SKM-1 treated with dmso at 0.1 percent for 144 hours (cell line): ENCODE data around the gene DNAH1.
A peak's percentile ranks its signal among the peaks of the same experiment; 100 is the strongest.
"Not testable (repeated sequence)": the region's sequence is repeated elsewhere in the genome, so short reads cannot be mapped to it uniquely, and the experiment has no call there.

Source experiments
- DNase-seq: peaks from one replicate; lab custom pipeline; 2025; ENCODE audit not compliant: unreplicated experiment; lab: John Stamatoyannopoulos, UW

The DNAH1 gene

DNA sequence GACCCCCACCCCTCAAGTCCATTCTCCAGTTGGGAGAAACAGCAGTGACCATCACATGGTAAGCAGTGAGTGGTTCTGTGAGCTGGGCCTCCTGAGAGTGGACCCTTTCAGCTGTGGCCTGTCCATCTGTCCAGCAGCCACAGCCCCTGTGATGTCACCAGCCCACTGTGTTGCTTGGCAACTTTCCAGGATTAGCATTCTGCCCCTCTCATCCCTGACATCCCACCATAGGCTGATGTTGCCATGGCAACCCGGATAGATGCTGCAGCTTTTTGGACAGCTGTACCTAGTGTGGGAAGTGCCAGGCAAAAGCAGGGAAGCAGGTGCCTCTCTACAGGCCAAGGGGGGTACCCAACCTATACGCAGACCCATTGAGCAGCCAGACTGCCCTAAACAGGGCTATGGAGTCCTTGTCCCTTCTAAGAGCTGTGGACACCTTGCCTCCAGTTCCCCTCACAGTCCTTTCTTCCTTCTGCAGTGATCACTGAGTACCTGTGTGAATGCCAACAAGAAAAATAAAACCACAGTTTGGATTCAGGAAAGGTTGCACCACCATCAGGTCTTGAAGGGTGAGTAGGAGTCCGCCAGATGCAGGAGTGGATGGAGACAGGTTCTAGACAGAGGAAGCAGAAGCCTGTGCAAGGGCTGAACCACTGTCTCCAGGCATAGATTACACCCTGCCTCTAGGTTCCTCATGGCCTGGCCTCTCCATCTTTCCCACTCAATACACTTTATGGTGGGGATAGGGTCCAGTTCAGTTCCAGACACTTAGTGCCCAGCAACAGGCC, at the start of gene DNAH1:
Gene DNAH1, plus strand, starts transcription at position 343 of the 788 bp plus-strand sequence. CDS start 6,124 bp downstream, outside the sequence.
- no peak for DNase-seq

DNA sequence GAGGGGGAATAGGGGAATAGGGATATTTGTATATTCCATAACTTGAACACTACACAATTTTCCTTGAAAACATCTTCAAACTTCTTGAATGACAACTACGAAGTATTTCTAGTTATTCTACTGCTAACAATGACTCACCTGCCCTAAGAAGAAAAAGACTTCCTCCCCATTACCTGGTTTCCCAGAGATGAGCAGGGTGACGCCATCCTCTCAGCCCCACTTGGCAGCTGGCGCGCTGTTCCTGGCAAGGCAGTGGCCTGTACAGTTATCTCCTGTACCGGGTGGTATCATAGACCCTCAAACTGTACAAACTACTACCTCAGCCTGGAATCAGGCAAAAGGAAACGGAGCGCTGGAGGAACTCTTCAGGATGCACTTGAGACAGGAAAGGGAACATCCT, 48.1 kb upstream of the DNAH1 start:
- no peak for DNase-seq

DNA sequence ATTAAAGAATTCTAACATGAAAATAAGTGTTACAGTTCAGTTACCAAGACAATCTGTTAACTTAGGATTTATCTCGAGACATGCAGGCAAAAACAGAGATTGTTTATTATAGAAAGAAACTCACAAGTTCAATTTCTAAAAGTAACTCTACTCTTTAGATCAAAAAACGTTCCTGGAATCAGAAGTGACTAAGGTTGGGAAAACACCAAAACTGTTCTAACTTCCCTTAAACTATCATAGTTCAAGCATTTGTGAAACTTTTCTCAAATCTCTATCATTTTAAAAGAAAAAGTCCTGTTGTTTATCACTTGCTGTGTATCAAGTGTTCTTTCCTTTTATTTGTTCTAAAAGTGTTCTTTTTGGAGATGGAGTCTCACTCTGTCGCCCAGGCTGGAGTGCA, 46.3 kb upstream of the DNAH1 start:
- no peak for DNase-seq

DNA sequence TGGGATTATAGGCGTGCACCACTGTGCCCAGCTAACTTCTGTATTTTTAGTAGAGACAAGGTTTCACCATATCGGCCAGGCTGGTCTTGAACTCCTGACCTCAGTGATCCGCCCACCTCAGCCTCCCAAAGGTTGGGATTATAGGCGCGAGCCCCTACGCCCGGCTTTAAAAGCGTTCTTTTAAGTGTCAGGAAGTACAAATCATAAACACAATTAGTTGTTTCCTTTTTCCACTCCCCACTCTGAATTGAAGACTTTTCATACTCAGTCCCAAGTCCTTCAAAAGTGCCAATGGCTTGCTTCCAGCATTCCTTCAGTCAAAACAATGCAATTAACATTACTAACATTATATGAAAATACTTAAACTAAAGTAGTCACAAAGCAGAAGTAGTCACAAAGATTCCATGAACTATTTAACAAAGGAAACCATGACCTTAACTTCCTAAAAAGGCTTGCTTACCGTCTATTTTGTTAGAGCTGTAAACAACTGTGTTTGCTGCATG, 45.8 kb upstream of the DNAH1 start:
- no peak for DNase-seq

DNA sequence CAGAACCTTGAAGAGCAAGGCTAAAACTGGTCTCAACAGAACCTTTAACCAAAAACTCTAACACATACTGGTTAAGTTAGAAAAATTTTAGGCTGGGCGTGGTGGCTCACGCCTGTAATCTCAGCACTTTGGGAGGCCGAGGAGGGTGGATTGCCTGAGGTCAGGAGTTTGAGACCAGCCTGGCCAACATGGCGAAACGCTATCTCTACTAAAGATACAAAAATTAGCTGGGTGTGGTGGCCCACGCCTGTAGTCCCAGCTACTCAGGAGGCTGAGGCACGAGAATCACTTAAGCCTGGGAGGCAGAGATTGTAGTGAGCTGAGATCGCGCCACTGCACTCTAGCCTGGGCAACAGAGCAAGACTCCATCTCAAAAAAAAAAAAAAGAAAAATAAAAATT, 43.9 kb upstream of the DNAH1 start:
- DNase-seq: not testable (repeated sequence)

DNA sequence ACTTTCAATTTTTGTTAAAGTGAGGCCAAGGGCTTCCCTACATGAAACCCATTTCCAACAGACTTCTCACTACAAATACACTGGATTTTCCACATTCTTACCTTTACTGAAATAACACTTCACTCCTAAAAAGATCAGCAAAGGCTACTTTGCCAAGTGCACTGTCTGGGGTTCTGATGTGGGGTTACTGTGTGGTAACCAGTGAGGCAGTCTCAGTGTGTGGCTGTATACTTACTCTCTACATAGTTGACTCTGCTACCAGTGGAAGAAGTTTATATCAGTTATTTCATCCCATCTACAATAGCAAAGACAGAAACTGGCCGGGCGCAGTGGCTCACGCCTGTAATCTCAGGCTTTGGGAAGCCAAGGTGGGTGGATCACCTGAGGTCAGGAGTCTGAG, 43.3 kb upstream of the DNAH1 start:
- DNase-seq: no peak

DNA sequence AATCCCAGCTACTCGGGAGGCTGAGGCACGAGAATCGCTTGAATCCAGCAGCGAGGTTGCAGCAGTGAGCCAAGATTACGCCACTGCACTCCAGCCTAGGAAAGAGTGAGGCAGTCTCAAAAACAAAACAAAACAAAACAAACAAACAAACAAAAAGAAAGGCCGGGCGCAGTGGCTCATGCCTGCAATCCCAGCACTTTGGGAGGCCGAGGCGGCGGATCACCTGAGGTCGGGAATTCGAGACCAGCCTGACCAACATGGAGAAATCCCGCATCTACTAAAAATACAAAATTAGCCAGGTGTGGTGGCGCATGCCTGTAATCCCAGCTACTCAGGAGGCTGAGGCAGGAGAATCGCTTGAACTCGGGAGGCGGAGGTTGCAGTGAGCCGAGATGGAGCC, 41.3 kb upstream of the DNAH1 start:
- not testable (repeated sequence) for DNase-seq

DNA sequence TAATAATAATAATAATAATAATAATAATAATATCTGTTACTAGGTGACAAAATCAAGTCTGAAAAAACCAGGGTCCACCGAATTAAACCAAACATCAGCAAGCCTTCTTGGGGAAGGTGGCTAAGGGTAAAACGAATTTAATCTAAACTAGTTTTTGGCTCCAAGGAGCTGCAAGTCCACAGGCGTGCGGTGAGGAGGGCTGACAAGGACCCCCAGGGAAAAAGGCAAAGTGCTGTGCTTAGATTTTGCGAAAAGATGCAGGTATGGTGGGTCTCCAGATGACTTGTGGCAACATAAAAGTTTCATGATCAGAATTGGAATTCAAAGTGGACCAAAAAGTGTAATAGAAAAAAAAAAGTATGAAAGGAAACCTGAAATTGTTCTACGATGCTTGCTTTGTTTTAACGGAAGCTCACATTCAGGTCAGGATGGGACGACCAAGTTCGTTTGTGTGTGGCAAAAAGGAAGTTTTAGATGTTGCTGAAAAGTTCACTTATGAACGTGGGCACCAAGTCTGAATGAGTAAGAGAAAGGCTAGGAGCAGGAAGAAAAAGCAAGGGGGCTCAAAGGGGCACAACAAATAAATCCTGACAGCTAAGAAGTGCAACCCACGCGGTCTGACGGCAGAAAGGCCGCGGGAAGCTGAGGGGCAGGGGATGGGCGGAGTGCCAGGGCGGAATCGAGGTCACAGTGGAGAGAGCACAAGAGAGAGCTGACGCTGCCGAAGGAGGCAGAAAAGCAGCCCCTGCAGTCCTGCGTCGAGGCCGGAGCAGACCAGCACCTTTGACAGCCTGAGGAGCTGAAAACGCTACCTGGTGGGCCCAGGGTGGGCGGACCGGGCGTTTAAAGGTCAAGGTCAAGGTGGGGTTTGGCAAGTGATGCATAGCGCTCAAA, 38.8 kb upstream of the DNAH1 start:
- peak; percentile 47 for DNase-seq

DNA sequence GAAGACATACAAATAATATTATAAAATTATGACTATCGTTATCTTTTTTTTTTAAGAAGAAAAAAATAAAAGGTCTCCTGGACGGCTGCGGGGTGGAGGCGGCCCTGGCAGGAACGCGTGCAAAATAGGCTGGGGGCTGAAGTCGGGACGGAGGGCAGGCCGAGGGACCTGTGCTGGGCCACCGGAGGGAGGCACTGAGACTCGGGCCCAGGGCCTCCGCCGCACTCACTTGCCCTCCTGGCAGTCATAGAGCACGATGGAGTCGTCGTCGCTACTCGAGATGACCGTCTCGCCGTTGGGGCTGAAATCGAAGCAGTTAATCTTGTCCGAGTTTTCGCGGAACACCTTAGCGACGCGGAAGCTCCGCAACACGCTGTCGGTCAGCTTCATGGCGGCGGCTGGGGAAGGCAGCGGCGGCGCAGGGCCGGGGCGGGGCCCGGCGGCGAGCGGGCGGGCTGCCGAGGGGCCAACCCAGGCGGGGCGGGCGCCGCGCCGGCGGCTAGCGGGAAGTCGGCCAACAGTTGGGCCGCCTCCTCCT, 38.1 kb upstream of the DNAH1 start:
- DNase-seq: peak; percentile 50

DNA sequence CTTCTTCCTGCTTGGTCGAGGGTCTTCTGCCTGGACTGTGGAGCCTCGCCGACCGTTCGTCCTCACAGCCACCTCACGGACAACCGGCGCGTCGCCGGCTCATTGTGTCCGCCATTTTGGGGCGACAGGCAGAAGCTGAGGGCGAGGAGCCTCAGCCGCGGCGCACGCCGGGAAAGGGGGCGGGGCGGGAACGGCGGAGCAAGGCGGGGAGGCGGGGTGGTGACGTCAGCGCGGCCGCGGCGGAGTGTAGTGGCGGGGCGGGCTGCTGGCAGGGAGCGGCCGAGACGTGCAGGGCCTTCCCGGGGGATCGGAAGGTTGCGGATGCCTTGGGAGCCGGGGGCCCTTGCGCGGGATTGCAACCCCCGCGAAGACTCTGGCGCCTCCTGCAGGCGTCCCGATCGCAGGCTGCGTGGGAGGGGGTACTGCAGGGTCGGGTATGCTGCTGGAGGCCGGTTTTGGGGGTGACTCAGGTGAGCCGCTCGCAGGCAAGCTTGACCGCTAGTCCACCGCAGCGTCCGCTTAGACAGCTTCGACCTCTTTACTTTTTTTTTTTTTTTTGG, 37.5 kb upstream of the DNAH1 start, which contains the start of gene WDR82:
Gene WDR82, minus strand, starts transcription at position 140 of the 560 bp plus-strand sequence. CDS start 288 bp downstream, outside the sequence.
- peak; percentile 97 for DNase-seq

DNA sequence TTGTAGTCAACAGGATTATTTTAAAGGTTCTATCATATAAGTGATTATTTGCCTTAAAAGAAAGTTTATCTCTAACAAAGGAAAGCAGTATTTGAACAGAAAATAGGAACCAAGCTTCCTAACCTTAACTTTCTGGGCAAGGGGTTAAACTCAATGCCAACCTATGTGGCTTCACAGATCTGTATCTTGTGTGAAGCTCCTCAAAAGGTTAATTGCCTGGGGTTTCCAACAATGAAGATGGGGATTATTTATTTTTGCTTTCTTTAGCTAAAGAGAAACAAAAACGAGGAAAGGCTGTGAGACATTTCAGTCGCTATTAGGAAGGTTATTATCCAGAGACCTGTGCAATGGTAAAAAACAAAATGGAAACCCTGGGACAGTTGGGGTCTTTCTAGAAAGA, 36.5 kb upstream of the DNAH1 start:
- no peak for DNase-seq

DNA sequence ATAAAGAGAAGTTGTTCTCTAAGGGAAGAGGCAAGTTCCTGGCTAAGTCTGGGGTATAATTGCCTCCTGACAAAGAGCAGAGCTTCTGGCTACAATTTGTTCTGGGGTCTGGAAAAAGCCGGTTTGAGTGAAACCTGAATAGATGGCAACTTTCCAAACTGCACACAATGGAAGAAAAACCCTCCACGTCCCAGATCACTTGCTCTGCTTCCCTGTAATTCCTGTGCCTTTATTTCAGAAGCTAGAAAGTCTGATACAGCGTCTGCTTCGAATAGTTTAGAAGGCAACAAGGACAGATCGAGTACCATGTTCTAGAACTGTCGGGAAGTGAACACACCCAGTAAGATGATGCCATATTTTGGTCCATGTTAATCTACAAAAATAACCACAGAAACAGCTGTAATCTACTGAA, 36.1 kb upstream of the DNAH1 start:
- no peak for DNase-seq

DNA sequence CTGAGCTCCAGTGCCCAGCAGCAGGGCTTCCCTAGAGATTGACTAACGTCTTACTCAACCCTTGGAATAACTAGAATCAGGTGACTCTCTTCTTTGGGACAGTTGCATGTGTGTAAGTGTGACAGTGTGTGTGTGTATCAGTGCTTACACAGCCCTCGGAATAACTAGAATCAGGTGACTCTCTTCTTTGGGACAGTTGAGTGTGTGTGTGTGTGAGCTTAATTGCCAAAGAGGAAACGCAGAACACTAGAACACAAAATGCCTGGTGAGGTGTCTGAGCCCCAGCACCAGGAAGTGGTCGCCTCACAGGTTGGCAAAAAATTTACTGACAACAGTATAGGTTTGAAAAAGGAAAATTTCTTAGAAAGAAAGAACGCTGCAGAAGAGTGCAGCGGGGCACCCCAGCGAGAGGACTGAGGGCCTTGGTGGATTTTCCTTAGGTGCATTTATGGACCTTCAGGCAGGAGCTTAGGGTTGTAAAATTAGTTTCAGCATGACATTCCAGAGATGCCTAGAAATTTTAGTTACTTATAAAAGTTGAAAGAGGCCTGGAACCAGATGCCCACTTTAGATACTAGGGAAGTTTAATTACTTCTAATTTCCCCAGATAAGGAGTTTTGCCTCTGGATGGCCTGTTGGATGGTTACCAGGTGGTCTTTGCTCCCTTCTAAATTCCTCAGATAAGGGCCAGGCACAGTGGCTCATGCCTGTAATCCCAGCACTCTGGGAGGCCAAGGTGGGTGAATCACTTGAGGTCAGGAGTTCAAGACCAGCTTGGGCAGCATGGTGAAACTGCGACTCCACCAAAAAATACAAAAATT, 33.9 kb upstream of the DNAH1 start:
- DNase-seq: no peak

DNA sequence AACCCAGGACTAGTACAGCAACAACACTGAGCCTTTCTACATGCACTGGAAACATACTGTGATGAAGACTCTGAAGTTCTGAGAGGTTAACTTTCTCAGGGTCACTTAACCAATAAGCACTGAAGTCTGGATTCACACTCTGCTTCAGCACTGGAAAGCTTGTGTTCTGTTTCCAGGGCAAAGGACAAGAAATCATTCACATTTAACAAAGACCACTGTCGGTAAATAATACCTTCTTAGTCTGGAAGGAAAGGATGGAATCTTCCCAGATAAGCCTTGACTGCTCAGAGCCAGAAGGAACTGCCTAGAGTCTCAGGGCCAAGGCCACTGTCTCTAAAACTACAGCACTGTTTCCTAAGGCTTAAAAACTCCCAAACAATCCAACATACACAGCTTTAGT, 32.8 kb upstream of the DNAH1 start:
- no peak for DNase-seq

DNA sequence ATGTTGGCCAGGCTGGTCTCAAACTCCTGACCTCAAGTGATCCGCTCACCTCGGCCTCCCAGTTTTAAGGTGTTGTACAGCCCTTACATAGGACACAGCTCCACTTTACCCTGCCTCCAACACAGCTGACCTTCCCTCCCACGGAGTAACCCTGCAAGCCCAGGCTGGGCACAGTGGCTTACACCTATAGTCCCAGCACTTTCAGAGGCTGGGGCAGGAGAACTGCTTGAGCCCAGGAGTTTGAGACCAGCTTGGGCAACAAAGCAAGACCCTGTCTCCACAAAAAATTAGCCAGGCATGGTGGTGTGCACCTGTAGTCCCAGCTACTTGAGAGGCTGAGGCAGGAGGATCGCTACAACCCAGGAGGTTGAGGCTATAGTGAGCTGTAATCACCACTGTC, 32.1 kb upstream of the DNAH1 start:
- not testable (repeated sequence) for DNase-seq

DNA sequence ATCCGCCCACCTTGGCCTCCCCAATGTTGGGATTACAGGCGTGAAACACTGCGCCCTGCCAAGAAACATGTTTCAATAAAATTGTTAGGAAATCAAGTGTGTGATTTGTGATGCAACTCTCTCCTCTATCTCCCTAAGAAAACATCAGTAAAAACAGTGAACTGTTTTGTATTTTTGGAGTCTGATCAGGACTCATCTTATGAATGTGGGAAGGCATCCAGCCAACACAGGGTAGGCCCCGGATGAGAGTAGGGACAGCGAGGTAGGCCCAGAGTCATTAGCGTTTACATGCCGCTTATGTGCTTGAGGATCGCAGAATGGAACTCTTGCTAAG, 29.4 kb upstream of the DNAH1 start:
- no peak for DNase-seq

DNA sequence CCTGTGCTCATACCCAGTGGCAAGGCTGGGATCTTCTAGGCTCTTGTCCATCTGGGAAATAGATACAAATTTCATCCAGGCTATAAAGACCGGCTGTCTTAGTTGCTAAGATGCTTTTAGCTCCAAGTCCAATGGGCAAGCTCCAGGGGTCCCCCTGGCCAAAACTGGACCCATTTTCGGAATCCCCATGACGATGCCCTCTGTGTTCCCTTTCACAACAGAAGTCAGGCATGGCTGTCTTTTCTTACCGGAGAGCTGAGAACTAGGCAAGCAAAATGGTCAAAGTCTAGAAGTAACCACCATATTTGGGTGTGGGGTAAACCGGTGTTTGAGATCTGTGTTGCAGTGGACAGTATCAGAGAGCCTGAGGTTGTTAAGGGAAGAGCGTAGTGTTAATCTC, 27.4 kb upstream of the DNAH1 start:
- DNase-seq: no peak

DNA sequence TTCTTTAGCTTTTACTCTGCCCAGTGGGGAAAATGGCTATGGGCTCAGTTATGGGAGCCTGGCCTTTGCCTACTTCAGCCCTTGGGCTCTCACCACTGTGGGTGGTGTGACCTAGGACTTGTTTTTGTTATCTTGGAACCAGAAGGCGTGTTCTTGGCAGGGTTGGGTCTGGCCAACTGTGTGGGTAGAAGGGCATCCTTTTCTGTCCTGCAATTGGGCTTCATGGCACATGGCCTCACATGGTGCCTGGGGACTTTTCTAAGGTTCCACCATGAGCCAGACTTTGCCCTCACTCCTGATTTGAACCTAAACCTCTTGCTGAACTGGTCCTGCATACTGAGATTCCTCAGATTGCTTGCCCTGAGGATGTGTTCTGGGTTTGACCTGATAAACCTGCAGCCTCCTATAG, 26.8 kb upstream of the DNAH1 start:
- DNase-seq: no peak

DNA sequence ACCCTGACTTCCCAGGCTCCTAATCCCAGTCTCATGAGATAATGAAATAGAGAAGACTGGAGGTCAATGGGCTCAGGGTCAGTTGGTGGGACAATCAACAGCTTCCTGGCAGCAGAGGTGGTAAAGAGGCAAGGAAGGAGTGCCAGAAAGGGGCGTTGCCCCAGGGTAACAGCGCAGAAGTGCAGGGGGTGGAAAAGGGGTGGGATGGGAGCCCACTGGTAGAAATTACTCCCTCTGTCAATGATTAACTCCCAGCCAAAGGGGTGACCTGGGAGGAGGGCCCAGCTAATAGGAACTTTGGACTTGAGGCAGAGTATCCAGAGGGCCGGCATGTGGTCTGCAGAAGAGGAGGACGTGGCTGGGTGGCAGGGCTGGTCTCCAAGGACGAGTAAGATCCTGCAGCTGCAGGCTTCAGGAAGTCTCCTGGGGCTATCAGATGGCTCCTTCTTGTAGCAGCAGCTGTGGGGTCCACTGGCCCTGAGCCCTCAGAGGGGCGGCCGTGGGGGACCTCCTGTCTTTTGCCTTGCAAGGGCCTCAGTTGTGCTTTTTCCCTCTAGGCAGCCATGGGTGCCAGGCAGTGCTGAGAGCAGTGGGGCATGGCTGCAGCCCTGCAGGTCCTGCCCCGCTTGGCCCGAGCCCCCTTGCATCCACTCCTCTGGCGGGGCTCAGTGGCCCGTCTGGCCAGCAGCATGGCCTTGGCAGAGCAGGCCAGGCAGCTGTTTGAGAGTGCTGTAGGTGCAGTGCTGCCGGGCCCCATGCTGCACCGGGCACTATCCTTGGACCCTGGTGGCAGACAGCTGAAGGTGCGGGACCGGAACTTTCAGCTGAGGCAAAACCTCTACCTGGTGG, 26.1 kb upstream of the DNAH1 start:
- no peak for DNase-seq
